ENCODE measurements around the gene FAM111B. TPM values are rescaled to one million over a fixed set of nuclear protein-coding genes. Genes with fewer than 3 reads are reported as not detected.
A peak's percentile ranks its signal among the peaks of the same experiment; 100 is the strongest.
"Not testable (repeated sequence)": the region's sequence is repeated elsewhere in the genome, so short reads cannot be mapped to it uniquely, and the experiment has no call there.

Gene FAM111B, protein sequence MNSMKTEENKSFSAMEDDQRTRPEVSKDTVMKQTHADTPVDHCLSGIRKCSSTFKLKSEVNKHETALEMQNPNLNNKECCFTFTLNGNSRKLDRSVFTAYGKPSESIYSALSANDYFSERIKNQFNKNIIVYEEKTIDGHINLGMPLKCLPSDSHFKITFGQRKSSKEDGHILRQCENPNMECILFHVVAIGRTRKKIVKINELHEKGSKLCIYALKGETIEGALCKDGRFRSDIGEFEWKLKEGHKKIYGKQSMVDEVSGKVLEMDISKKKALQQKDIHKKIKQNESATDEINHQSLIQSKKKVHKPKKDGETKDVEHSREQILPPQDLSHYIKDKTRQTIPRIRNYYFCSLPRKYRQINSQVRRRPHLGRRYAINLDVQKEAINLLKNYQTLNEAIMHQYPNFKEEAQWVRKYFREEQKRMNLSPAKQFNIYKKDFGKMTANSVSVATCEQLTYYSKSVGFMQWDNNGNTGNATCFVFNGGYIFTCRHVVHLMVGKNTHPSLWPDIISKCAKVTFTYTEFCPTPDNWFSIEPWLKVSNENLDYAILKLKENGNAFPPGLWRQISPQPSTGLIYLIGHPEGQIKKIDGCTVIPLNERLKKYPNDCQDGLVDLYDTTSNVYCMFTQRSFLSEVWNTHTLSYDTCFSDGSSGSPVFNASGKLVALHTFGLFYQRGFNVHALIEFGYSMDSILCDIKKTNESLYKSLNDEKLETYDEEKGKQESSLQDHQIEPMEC
- under 1 TPM in 5 of 6 donors, not detected in 1; 0.12 to 0.73 (median 0.20) TPM for total RNA-seq
- polyA plus RNA-seq, result under 1 TPM; 0.05 to 0.15 TPM

DNA sequence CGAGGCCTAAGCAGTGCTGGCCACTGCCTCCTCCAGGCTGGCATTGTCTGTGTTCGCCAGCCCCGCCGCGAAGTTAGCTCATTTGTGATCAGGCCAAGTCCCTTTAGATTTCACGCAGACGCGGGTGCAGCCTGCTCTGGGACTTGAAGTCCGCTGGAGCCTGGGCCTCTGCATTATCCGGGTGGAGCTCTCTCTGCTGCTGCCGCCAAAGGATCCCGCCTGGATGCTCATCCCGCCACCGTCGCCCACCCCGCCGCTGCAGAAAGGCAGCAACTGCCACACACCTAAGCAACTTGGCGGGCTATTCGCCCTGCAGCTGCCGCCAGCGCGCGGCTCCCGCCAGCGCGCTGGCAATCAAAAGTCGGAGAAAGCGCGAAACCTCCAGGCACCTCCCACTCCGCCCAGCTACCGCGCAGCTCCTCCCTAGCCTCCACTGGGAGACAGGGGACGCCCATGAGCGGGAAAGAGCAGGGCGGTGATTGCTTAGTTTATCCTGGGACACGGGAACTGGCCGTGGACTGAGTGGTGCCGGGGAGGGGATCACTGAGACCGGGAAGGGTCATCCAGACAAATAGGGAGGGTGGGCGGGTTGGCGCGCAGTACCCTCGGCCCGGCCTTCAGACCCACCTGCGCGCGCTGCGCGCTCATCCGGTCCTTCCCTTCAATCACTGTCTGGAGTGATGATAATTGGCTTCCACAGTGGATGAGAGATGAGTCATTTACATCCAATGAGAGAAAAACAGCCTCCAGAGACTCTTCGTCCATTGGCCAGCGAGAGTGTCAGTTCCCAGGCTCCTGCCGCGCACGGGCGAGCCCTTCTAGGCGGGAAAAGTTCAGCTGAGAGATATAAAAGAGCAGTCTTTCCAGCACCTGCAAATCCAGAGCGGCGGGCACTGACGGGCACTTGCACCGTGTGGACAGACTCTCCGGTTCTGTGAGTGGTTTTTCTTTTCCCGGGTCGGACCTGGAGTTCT lies at the start of gene FAM111B:
Gene FAM111B (plus strand): TSS at position 875 of the 974 bp plus-strand sequence. CDS start 2,389 bp downstream, outside the sequence.
- WGBS, 2 donors, result 0 to 1% methylated on average over 63 to 64 of the region's 64 CpGs
- H3K9me3 ChIP-seq, result no peaks in the 10 kb centered on the region
- H3K4me3 ChIP-seq, result peak within 1 kb of the TSS; percentile 1 to 60 (median 44)
- no peak within 1 kb of the TSS for H3K27ac ChIP-seq
- DNase-seq (peak; percentile 78 to 87 (median 82)), FAIRE-seq (no peak), ATAC-seq (peak; percentile 96 to 98 (median 96))
- no peaks in the 10 kb centered on the region for H3K27me3 ChIP-seq
- TF ChIP-seq, protein P1, sequence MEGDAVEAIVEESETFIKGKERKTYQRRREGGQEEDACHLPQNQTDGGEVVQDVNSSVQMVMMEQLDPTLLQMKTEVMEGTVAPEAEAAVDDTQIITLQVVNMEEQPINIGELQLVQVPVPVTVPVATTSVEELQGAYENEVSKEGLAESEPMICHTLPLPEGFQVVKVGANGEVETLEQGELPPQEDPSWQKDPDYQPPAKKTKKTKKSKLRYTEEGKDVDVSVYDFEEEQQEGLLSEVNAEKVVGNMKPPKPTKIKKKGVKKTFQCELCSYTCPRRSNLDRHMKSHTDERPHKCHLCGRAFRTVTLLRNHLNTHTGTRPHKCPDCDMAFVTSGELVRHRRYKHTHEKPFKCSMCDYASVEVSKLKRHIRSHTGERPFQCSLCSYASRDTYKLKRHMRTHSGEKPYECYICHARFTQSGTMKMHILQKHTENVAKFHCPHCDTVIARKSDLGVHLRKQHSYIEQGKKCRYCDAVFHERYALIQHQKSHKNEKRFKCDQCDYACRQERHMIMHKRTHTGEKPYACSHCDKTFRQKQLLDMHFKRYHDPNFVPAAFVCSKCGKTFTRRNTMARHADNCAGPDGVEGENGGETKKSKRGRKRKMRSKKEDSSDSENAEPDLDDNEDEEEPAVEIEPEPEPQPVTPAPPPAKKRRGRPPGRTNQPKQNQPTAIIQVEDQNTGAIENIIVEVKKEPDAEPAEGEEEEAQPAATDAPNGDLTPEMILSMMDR (IDR thresholded peaks at IDR 0.05), result no peak
- intact Hi-C loops (cut with DNase I), result no loop called here
- H3K36me3 ChIP-seq, result no peaks in the 10 kb centered on the region
- H3K4me1 ChIP-seq, result peaks cover 0 to 5% (median 4%) of the 10 kb centered on the region in 3 donors

DNA sequence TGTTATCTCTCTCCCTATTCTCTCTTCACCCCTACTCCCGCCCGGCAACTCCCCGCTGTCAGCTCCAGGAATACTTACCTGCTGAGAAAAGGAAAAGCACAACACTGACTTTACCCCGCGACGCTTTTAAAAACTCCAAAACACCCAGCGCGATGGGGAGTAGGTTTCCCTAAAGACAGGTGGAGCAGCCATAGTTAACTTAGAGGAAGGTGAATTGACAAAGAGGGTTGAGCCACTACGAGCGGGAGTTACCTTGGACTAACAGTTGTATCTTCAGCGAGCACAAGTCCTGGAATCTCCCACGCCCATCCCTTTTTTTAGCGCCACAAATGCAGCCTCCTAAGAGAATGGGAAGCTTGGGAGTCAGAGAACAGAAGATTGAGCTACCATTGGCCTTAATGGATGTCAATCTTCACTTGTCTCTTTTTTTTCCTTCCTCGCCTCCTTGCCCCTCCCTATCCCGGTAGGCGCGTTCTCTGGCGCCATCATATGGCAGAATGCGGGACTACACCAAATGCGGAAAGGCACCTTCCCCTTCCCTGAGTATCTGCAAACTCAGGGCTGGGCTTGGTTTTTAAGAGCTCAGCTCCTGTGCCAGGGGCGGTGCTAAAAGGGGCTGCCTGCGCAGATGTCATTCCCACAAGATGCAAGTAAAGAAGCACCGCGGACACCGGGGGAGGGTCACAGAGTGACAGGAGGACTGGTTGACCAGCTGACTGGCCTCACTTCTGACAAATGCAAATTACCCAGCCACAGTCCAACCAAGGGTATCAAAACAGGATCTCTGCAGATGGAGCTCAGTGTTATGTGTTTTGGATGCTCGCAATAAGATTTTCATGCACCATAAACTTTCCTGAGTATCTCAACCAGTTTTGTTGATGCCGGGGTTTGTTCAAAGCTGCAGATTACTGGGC lies 48.7 kb upstream of the FAM111B start:
- FAIRE-seq; H3K27ac ChIP-seq; H3K36me3 ChIP-seq; H3K9me3 ChIP-seq; H3K27me3 ChIP-seq; intact Hi-C loops (cut with DNase I); H3K4me1 ChIP-seq: not testable (repeated sequence)
- ATAC-seq (peak; percentile 94 to 100 (median 99)), DNase-seq (peak; percentile 74 to 100 (median 88))
- 8 to 9% methylated on average over 27 of the region's 27 CpGs for WGBS, 2 donors
- peak overlapping the region in 2 of 4 donors; percentile 25 to 41 for H3K4me3 ChIP-seq
- TF ChIP-seq, protein P1 (IDR thresholded peaks at IDR 0.05), result peak; percentile 72 to 88 (median 86)

DNA sequence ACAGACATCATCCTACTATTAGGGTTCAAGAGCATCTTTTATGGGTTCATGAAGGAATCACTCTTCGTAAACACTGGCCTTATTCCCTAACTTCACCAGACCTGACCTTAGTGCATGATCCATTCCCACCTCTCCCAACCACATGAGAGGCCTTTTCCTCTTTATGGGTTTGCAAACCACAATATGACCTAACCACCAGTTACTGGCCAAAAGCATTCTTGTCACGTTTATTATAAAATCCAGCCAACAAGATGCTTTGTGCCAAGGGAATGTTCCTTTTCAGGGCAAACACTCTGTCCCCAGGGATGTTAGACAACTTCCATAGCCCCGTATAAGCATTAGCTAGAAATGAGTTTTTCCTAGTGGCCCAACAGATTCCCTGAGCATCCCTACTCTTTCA lies 46.9 kb upstream of the FAM111B start:
- H3K4me1 ChIP-seq, H3K4me3 ChIP-seq, H3K9me3 ChIP-seq, H3K36me3 ChIP-seq, H3K27me3 ChIP-seq, FAIRE-seq, ATAC-seq, DNase-seq, H3K27ac ChIP-seq: not testable (repeated sequence)
- WGBS, 2 donors, result 47 to 48% methylated on average over 3 of the region's 3 CpGs
- intact Hi-C loops (cut with DNase I), result loop anchor here in 1 of 3 donors (10.0 kb wide), 1 partner anchor 105 kb away; no protein-coding TSS in a partner anchor

DNA sequence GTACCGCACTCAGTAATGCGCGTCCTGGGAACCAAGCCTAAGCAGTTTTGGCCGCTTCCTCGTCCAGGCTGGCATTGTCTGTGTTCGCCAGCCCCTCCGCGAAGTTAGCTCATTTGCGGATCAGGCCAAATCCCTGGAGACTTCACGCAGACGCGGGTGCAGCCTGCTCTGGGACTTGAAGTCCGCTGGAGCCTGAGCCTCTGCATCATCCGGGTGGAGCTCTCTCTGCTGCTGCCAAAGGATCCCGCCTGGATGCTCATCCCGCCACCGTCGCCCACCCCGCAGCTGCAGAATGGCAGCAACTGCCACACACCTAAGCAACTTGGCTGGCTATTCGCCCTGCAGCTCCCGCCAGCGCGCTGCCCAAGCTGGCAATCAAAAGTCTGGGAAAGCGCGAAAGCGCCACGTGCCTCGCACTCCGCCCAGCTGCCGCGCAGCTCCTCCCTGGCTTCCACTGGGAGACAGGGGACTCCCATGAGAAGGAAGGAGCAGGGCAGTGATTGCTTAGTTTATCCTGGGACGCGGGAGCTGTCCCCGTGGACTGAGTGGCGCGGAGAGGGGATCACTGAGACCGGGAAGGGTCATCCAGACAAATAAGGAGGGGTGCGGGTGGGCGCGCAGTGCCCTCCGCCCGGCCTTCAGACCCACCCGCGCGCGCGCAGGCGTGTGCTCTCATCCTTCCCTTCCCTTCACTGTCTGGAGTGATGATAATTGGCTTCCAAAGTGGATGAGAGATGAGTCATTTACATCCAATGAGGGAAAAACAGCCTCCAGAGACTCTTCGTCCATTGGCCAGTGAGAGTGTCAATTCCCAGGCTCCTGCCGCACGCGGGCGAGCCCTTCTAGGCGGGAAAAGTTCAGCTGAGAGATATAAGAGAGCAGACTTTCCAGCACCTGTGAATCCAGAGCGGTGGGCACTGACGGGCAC lies 44.2 kb upstream of the FAM111B start:
- TF ChIP-seq, protein P1 (IDR thresholded peaks at IDR 0.05), result no peak
- peak in 2 of 6 donors; percentile 49 to 60 for DNase-seq

DNA sequence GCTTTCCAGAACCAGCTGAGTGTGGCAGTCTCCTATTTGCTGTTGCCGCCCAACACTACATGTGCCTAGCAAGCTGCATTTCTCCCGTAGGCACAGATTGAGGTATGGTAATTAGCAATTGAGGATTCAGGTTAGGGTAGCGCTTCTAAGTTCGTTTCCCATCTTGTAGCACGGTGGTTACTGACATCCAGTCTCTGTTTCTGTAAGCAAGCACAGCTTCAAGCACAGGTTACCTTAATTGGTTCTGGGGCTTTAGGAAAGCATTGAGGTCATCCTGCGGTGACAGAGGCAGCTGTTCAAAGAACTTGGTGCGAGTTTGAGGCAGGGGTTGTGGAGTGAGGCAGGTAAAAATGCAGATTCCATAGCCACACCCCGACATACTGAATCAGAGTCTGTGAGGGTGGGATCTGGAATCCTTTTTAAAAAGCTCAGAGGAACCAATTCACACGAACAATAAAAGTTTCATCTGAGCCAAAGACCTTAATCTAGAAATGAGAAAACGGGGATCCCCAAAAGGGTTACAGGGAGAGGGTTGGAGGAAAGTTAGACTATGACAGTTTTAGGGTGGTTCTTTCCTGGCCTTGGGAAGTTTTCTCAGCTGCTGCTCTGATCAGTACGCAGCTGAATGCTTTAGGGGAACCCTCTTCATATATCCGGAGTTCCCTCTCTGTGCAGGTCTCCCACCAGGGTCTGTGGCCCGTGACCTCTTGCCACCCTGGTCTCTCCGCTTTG lies 42.9 kb upstream of the FAM111B start:
- H3K4me1 ChIP-seq, H3K36me3 ChIP-seq, ATAC-seq, H3K4me3 ChIP-seq, H3K27ac ChIP-seq, DNase-seq, H3K9me3 ChIP-seq, FAIRE-seq: not testable (repeated sequence)
- 55 to 62% methylated on average over 14 of the region's 14 CpGs for WGBS, 2 donors
- H3K27me3 ChIP-seq, result peaks cover 0 to 17% (median 0%) of the 10 kb centered on the region in 4 donors
- intact Hi-C loops (cut with DNase I), result loop anchor here in 1 of 3 donors (10.0 kb wide), 1 partner anchor 109 kb away; no protein-coding TSS in a partner anchor

More for the DNA sequence above, 44.2 kb upstream of the FAM111B start:
- H3K36me3 ChIP-seq, result no peaks in the 10 kb centered on the region
- H3K4me1 ChIP-seq, result no peaks in the 10 kb centered on the region
- no peak overlapping the region for H3K27ac ChIP-seq
- ATAC-seq (no peak), FAIRE-seq (no peak)
- intact Hi-C loops (cut with DNase I), result loop anchor here in 1 of 3 donors (10.0 kb wide), 1 partner anchor 108 kb away; no protein-coding TSS in a partner anchor
- H3K27me3 ChIP-seq, result peaks cover 0 to 13% (median 0%) of the 10 kb centered on the region in 4 donors
- H3K9me3 ChIP-seq, result no peaks in the 10 kb centered on the region
- 27 to 36% methylated on average over 56 of the region's 56 CpGs for whole genome bisulfite sequencing, 2 donors
- H3K4me3 ChIP-seq, result no peak overlapping the region

Measured in pancreas (tissue), 10 donors.